GM12874 (cell line): Measurements from ENCODE around the gene CFAP58.

Source experiments
- TF ChIP-seq, protein P1 (sequence below): IDR thresholded peaks from 2 replicates; pipeline ENCODE4 v1.5.1; 2011; ENCODE audit warnings: low read depth, mild to moderate bottlenecking, control low read depth, low read length, moderate library complexity; ENCODE audit not compliant: insufficient read depth

Gene CFAP58

DNA sequence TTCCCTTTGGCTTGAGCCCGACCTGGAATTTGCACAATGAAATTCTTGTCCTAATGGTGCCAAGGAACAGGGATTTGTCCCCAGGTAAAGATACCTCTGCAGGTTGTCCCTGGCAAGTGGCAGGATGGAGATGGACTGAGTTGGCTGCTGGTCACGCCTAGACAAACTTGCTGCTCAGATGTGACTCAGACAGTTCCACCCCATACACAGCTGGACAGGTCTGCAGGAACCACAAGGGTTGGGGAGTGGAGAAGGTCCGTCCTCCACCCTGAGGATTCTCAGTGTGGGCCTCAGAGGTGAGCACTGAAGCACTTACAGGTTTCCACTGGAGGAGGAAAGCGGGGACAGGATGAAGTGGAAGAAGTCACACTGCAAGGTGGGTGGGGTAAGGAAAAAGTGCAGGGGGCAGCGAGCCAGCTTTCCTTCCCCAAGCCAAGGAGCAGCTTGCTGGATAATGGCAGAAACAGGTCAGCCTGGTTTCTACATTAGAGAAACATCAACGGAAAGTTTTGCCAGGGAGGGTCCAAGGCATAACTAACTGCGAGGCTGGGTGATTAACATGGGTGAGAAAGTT, 35.8 kb upstream of the CFAP58 start:
- TF ChIP-seq, protein P1, sequence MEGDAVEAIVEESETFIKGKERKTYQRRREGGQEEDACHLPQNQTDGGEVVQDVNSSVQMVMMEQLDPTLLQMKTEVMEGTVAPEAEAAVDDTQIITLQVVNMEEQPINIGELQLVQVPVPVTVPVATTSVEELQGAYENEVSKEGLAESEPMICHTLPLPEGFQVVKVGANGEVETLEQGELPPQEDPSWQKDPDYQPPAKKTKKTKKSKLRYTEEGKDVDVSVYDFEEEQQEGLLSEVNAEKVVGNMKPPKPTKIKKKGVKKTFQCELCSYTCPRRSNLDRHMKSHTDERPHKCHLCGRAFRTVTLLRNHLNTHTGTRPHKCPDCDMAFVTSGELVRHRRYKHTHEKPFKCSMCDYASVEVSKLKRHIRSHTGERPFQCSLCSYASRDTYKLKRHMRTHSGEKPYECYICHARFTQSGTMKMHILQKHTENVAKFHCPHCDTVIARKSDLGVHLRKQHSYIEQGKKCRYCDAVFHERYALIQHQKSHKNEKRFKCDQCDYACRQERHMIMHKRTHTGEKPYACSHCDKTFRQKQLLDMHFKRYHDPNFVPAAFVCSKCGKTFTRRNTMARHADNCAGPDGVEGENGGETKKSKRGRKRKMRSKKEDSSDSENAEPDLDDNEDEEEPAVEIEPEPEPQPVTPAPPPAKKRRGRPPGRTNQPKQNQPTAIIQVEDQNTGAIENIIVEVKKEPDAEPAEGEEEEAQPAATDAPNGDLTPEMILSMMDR: no peak

- TF ChIP-seq, protein P1: no peak
Observed at GRCh38 chr10:104318326-104318725, 35.3 kb upstream of the CFAP58 start.

DNA sequence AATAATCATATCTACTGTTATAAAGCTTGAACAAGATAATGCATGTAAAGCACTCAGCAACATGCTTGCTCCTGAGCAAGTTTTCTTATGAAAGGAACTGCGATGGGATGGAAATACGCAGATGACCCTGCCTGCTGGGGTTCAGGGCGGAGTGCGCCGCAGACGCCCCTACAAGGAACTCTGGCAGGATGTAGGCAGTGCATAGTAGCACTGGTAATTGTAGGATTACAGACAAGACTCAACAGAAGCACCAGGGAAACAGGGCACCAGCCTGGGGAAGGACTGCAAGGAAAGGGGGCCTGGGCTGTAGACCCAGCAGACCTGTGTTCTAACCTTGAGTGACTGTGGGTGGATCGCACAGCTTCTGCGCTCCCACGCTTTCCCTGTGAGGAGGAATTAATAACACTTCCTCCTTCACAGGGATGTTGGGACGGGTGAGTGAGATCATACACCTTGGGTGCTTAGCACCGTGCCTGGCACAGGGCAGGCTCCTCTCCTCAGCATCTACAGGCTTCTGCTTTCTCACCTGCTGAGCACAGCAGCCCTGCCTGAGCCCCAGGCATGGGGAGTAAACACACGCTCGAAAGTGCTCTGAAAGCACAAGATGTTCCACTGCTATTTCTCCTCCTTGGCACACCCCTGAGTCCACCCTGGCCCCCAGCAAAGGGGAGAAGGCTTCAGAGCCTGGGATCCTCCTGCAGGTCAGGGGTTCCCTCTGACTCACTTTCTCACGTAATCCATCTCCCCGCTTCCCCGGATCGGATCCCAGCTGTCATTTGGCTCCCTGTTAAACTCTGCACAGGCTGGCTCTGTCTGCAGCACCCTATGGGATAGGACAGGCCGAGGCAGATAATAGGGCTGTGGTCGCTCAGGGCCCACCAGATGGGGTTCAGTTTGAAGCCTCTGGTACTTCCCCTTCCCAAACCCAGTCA, 34.6 kb upstream of the CFAP58 start:
- TF ChIP-seq, protein P1: no peak

- TF ChIP-seq, protein P1: no peak
Observed at GRCh38 chr10:104321226-104321625, 32.4 kb upstream of the CFAP58 start.

DNA sequence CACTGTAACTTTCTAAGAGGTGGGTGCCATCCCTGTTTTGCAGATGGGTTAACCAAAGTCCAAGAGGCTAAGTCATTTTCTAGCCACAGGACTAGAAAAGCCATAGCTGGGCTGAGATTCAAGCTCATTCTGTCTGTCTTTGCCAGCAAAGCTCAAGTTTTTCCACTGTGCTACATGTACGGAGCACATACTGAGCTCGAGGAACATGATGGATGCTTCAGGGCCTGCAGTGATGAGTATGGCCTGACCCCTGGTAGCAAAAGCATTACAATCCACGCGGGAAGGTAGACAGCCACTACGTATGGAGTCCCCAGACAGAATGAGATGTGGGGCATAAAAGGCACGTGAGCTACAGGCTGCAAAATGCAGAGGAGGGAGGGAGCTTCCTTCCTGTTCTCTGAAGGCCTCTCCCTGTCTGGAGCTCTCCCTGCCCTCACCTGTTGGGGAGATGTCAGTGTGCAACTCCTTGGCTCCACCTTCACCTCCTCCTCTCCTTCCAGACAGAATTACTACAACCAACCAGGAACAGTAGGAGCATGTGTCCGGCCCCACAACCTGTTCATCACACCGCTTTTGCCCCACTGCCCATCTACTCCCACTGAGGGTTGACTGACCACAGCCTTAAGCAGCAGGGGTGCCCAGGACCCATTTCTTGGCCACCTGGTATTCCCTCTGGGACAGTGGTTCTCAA, 31.8 kb upstream of the CFAP58 start:
- TF ChIP-seq, protein P1: no peak

- TF ChIP-seq, protein P1: no peak
Observed at GRCh38 chr10:104322416-104322782, 31.2 kb upstream of the CFAP58 start.

GRCh38 chr10:104323085-104323484, 30.5 kb upstream of the CFAP58 start:
- TF ChIP-seq, protein P1: no peak
